GM12892 (cell line): Measurements from ENCODE around the gene ARL4D.

Source experiments
- POLR2A ChIP-seq: IDR thresholded peaks from 2 replicates; pipeline ENCODE4 v1.6.1; 2011; ENCODE audit warnings: low read depth, low read length, control low read depth
- POLR2AphosphoS5 ChIP-seq: IDR thresholded peaks from 2 replicates; pipeline ENCODE4 v1.6.1; 2011; ENCODE audit warnings: low read depth, low read length, control low read depth

DNA sequence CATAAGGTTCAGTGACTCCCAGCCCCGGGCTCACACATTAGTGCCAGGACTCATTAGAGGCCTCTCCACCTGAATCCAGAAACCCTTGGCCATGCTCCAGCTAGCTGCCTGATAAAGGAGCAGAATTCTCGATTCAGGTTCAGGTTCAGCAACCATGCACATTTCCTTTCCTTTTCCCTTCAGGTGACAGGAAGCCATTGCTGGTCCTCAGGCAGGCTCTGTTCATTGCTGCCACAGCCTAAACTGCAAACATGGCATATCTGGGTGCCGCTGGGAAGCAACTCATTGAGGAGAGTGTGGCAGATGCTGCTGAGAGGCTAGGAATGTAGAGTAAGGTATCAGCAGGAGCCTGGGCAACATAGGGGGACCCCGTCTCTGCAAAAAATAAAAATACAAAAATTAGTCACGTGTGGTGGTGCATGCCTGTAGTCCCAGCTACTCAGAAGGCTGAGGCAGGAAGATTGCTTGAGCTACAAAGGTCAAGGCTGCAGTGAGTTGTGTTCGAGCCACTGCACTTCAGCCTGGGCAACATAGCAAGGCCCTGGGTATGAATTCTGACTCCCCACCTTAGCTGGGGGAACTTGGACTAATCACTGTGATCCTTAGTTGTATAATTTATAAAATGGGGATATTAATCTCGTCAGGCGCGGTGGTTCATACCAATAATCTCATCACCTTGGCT, 28.7 kb downstream of the ARL4D start:
- TF ChIP-seq POLR2A (no peak), POLR2AphosphoS5 (no peak)
